Neural crest cell (in vitro differentiated cells): ENCODE measurements around the gene ELOVL1. TPM values are rescaled to one million over a fixed set of nuclear protein-coding genes. Genes with fewer than 3 reads are reported as not detected.

ENCODE experiments used
- DNase-seq: peaks from one replicate; pipeline ENCODE4 v3.0.0; 2021; ENCODE audit warnings: low read depth, mixed read lengths, low spot score
- H3K27ac Mint-ChIP-seq: one replicate; pipeline ENCODE4 v1.8.0; 2021; ENCODE audit warnings: mild to moderate bottlenecking, mixed read lengths; ENCODE audit not compliant: unreplicated experiment
- H3K27me3 Mint-ChIP-seq: 2 replicates; pipeline ENCODE4 v1.8.0; 2021; ENCODE audit warnings: low read depth, mild to moderate bottlenecking, mixed read lengths
- H3K36me3 Mint-ChIP-seq: 2 replicates; pipeline ENCODE4 v1.8.0; 2021; ENCODE audit warnings: low read depth, mild to moderate bottlenecking, mixed read lengths
- H3K4me1 Mint-ChIP-seq: 2 replicates; pipeline ENCODE4 v1.8.0; 2021; ENCODE audit warnings: mixed read lengths
- H3K4me3 Mint-ChIP-seq: one replicate; pipeline ENCODE4 v1.8.0; 2021; ENCODE audit warnings: mild to moderate bottlenecking, mixed read lengths
- H3K9me3 Mint-ChIP-seq: 2 replicates; pipeline ENCODE4 v1.8.0; 2021; ENCODE audit warnings: mixed read lengths
- CTCF ChIP-seq: fragments of 200-600 bp; sonication (generic); conservative IDR thresholded peaks from 2 replicates; pipeline ENCODE4 v1.5.0; 2021; ENCODE audit warnings: antibody characterized with exemption, mild to moderate bottlenecking
- total RNA-seq: library from RNA; stranded (reverse); gene quantifications from 2 replicates; pipeline ENCODE4 v1.2.1, GENCODE V29; 2021

The ELOVL1 gene
- total RNA-seq, 1 donor from 2014 or later: 30.8 TPM

GRCh38 chr1:43352351-43352705, 15.5 kb downstream of the ELOVL1 start:
- Mint-ChIP-seq H3K27ac (no peak overlapping the region), H3K27me3 (peaks cover 14% of the 10 kb centered on the region), H3K4me3 (peak overlapping the region; percentile 16), H3K4me1 (peaks cover 19% of the 10 kb centered on the region), H3K36me3 (peaks cover 3% of the 10 kb centered on the region), H3K9me3 (peaks cover 3% of the 10 kb centered on the region)
- no peak for TF ChIP-seq CTCF
- DNase-seq: no peak

GRCh38 chr1:43351421-43352350, 16.1 kb downstream of the ELOVL1 start:
- no peak overlapping the region for H3K4me3 Mint-ChIP-seq
- H3K27me3 Mint-ChIP-seq: peaks cover 18% of the 10 kb centered on the region
- peaks cover 3% of the 10 kb centered on the region for H3K36me3 Mint-ChIP-seq
- H3K4me1 Mint-ChIP-seq: peaks cover 19% of the 10 kb centered on the region
- DNase-seq: no peak
- H3K9me3 Mint-ChIP-seq: peaks cover 3% of the 10 kb centered on the region
- H3K27ac Mint-ChIP-seq: no peak overlapping the region
- TF ChIP-seq CTCF: no peak

GRCh38 chr1:43350976-43351375, 16.8 kb downstream of the ELOVL1 start:
- H3K36me3 Mint-ChIP-seq: peaks cover 3% of the 10 kb centered on the region
- H3K4me3 Mint-ChIP-seq: peak overlapping the region; percentile 3
- no peak for DNase-seq
- TF ChIP-seq CTCF: no peak
- peaks cover 25% of the 10 kb centered on the region for H3K27me3 Mint-ChIP-seq
- H3K4me1 Mint-ChIP-seq: peaks cover 18% of the 10 kb centered on the region
- H3K27ac Mint-ChIP-seq: no peak overlapping the region
- H3K9me3 Mint-ChIP-seq: peaks cover 2% of the 10 kb centered on the region

- no peak for TF ChIP-seq CTCF
- H3K4me3 Mint-ChIP-seq: peak overlapping the region; percentile 92
Observed at GRCh38 chr1:43349594-43350306, 18.1 kb downstream of the ELOVL1 start.

GRCh38 chr1:43348809-43349593, 18.8 kb downstream of the ELOVL1 start:
- Mint-ChIP-seq H3K27me3 (peaks cover 25% of the 10 kb centered on the region), H3K4me3 (peak overlapping the region; percentile 92)

More at GRCh38 chr1:43349594-43350306, 18.1 kb downstream of the ELOVL1 start:
- Mint-ChIP-seq H3K9me3 (no peaks in the 10 kb centered on the region), H3K27ac (peak overlapping the region; percentile 98), H3K27me3 (peaks cover 25% of the 10 kb centered on the region), H3K4me1 (peaks cover 16% of the 10 kb centered on the region), H3K36me3 (peaks cover 3% of the 10 kb centered on the region)
- no peak for DNase-seq

More at GRCh38 chr1:43348809-43349593, 18.8 kb downstream of the ELOVL1 start:
- H3K27ac Mint-ChIP-seq: peak overlapping the region; percentile 98
- no peaks in the 10 kb centered on the region for H3K9me3 Mint-ChIP-seq
- TF ChIP-seq CTCF: no peak
- H3K4me1 Mint-ChIP-seq: peaks cover 16% of the 10 kb centered on the region
- peak; percentile 82 for DNase-seq
- no peaks in the 10 kb centered on the region for H3K36me3 Mint-ChIP-seq
